GM21447 (cell line): ENCODE measurements around the gene DALRD3.

ENCODE experiments used
- ATAC-seq: cut with Tn5 transposase; IDR thresholded peaks from one replicate; pipeline ENCODE4 v1.9.1; 2021; ENCODE audit not compliant: unreplicated experiment

DALRD3 gene

DNA sequence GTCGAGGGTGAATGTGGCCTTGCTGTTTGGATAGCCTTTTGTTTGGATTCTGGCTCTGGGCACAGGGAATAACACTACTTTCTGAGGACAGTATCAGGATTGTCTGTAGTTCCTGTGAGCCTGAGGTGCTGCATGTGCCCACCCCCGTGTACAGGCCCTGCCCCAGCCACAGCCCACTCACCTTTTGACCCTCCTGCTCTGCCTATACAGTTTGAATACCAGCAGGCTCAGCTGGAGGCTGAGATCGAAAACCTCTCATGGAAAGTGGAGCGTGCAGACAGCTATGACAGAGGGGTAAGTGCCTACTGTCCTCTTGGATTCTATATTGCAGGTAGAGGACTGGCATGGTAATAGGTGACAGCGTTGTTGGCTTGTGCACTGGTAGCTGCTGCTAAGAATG lies 35.7 kb downstream of the DALRD3 start:
- ATAC-seq = no peak

DNA sequence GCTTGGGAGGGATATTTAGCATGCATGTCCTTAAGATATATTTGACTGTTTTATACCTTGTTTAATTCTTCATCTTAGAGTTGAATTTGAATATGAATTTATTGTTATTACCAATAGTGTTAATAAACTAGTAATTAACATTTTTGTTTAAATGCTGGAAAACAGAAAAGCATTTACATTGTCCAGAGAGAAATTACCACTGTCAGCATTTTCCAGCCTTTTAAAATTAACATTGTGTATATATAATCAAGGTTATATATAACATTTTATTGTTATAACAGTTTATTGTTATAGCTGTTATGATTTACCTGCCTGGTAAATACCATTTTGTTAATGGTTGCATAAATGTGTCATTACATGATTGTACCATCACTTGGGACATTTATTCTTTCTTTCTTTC lies 36.4 kb downstream of the DALRD3 start:
- no peak for ATAC-seq

DNA sequence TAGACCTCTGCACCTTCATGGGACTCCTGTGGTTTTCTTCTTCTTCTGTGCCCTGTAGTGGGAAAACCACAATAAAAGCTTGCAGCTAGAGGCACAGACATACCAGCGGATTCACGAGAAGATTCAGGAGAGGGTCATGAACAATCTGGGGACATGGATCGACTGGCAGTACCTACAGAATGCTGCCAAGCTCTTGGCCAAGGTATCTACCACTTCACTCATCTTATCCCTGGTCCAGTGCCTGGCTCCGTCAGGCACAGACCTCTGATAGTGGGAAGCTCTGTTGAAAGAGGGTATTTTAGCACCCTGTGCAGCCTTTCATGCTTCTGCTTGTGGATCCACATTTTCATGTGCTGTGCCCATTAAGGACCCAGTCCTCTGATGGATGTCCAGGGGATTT lies 38.1 kb downstream of the DALRD3 start:
- ATAC-seq = no peak

DNA sequence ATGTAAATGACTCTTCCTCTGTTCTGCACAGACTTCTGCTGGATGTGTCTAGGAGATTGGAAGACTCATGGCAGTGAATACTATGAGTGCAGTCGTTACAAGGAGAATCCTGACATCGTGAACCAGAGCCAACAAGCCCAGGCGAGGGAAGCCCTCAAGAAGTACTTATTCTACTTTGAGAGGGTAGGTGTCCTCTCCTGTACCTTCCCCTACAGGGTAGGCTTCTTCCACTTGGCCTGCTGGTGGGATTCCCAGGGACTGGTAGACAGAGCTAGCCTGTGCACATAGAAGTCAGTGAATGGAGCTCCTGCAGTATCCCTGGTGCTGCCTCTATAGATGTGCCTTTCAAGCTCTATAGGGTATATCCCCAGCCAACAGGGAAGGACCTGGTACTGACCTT lies 38.9 kb downstream of the DALRD3 start:
- no peak for ATAC-seq

DNA sequence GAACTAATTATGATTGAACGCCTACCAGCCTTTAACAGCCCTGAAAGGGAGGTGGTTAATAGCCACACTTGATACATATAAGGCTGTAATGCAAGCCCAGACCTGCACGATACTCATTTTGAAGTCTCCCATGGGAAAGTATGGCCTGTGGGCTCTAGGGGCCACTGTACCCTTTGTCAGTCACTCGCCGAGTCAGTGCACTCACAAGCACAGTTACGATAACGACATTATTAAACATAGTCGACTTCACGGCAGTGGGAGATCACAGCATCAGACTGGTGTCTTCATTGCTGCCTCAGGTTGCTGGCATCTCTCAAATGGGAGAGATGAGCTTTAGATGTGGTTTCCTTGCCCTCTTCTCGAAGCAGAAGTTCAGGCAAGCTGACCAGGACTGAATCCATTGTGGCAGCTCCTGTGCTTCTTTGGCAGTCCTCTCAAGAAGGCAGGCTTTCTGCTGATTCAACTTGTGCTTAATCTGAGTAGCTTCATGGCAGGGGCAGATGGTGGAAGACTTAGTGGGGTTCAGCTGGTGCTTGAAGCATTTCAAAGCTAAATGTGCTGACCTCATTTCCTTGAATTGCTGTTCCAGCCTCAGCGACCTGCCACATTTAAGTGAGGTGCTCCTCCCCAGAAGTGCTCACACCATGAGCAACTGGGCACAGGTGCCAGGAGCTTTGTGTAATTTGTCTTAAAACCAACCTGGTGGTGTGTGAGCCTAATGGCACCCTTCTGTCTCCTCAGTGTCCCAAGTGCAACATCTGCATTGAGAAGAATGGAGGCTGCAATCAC lies 44.1 kb downstream of the DALRD3 start:
- no peak for ATAC-seq

DNA sequence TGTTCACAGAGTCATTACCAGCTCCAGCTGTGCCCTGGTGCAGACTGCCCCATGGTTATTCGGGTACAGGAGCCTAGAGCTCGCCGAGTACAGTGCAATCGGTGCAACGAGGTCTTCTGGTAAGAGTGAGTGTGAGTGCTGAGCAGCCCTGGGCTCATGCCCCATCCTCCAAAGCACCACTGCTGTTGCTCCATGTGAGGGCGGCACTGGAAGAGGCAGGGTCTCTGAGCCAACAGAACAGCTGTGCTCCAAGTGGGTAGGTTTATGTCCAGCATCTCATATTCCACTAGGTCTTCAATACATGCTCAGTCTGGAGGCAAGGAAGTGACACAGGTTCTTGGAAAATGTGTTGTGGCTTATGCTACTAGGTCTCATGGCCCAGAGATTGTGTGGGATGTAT lies 47.8 kb downstream of the DALRD3 start:
- no peak for ATAC-seq

DNA sequence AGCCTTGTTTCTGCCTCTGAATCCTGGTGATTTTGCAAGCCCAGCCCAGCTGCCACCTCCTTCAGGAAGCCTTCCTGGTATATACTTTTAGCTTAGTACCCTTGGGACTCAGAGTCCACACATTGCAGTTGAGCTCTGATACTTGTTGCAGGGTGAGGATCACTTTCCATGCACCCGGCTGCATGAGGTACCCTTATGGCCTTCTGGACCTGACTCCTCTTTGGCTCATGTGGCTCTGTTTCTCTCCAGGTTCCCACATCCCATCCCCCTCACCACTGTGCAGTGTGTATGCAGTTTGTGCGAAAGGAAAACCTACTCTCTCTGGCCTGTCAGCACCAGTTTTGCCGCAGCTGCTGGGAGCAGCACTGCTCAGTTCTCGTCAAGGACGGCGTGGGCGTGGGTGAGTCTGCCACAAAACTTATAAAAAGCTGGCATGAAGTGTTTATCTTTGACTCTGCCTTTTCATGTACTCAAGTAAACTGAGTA lies 51.5 kb downstream of the DALRD3 start:
- no peak for ATAC-seq

DNA sequence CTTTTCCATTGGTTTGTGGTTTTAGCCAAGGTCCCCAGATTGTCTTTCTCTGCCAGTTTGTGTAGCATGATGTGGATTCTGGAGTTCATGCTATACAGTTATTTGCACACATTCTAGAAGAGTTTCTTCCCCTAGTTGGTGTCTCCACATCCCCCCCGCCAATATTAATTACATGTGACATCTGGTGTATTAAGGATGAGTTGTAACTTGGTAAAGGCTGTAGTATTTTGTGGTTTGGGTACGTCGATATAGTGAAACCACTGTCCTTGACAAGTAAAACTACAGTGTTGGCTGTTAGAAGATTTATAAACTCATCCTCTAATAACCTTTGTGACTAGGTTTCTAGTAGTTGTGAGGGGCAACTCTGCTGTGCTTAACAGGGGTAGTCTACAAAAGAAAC lies 52.0 kb downstream of the DALRD3 start:
- ATAC-seq = no peak
